Thymus (tissue), 11 donors: ENCODE measurements around the gene UBE2G1. TPM values are rescaled to one million over a fixed set of nuclear protein-coding genes. Genes with fewer than 3 reads are reported as not detected.

ENCODE experiments used
- DNase-seq, 9 donors: peaks; one replicate each; pipeline ENCODE4 v3.0.0-alpha.2; 2013; ENCODE audit warnings: low spot score in 9 of 9, low read depth in 6 of 9, missing footprints in 1 of 9
- H3K27ac ChIP-seq, 2 donors: one replicate each; pipeline ENCODE4 v1.5.1; 2013; ENCODE audit warnings: control low read depth in 1 of 2, low read depth in 1 of 2, low read length in 1 of 2, mild to moderate bottlenecking in 1 of 2, moderate library complexity in 1 of 2
- H3K27me3 ChIP-seq, 2 donors: one replicate each; pipeline ENCODE4 v1.5.1; 2013; ENCODE audit warnings: low read length in 1 of 2; ENCODE audit not compliant: control insufficient read depth in 2 of 2, insufficient read depth in 1 of 2
- H3K36me3 ChIP-seq, 2 donors: one replicate each; pipeline ENCODE4 v1.5.1; 2013; ENCODE audit warnings: low read length in 1 of 2, mild to moderate bottlenecking in 1 of 2, moderate library complexity in 1 of 2; ENCODE audit not compliant: control insufficient read depth in 2 of 2, insufficient read depth in 2 of 2
- H3K4me1 ChIP-seq, 2 donors: one replicate each; pipeline ENCODE4 v1.5.1; 2013; ENCODE audit warnings: low read length in 2 of 2; ENCODE audit not compliant: control insufficient read depth in 2 of 2, insufficient read depth in 2 of 2
- H3K4me3 ChIP-seq, 2 donors: one replicate each; pipeline ENCODE4 v1.5.1; 2013; ENCODE audit warnings: low read length in 2 of 2, control low read depth in 1 of 2, mild to moderate bottlenecking in 1 of 2
- H3K9me3 ChIP-seq, 2 donors: one replicate each; pipeline ENCODE4 v1.5.1; 2013; ENCODE audit warnings: low read length in 1 of 2, mild to moderate bottlenecking in 1 of 2; ENCODE audit not compliant: control insufficient read depth in 2 of 2, insufficient read depth in 1 of 2
- WGBS: extraction: QIAGEN DNeasy Blood & Tissue Kit; methylation state at CpG from one replicate; pipeline ENCODE4 v1.1.7; 2013; 5-methylcytosine and 5-hydroxymethylcytosine counted together
- polyA plus RNA-seq: library from polyadenylated mRNA; stranded (reverse); fragments of 200-250 nt; gene quantifications from one replicate; pipeline ENCODE4 v1.2.3, GENCODE V29; 2013
- total RNA-seq: library from RNA; stranded (reverse); fragments of 120-200 nt; gene quantifications from one replicate; pipeline ENCODE4 v1.2.4, GENCODE V29; 2013
- donor health status: healthy.

UBE2G1 gene
- total and polyA plus RNA-seq, 2 donors = 19.5 to 31.8 TPM

DNA sequence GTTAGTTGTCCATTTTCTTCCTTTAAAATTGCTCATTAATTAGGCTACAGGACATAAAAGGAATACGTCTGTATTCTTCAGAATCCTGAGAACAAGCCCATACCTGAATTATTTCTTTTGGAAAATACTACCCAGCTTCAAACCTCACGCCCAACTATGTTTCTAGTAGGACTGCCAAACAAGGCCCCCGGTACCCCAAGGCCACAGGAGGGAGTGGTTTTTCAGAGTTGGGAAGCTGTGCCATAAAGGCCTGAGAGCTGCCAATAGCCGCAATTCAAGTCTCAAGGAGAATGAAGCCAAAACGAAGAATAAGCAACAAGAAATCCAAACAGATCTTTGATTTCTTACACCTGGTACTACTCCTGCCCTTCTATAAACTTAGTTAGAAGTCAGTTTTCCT is 48.3 kb downstream of the UBE2G1 start:
- DNase-seq = no peak
- H3K4me3 ChIP-seq = no peak overlapping the region
- H3K9me3 ChIP-seq = no peaks in the 10 kb centered on the region
- H3K36me3 ChIP-seq = no peaks in the 10 kb centered on the region
- 92% methylated on average over 5 of the region's 5 CpGs for WGBS
- H3K27ac ChIP-seq = peak overlapping the region in 1 of 2 donors; percentile 19
- no peaks in the 10 kb centered on the region for H3K27me3 ChIP-seq
- H3K4me1 ChIP-seq = peaks cover 3 to 8% of the 10 kb centered on the region in 2 donors

DNA sequence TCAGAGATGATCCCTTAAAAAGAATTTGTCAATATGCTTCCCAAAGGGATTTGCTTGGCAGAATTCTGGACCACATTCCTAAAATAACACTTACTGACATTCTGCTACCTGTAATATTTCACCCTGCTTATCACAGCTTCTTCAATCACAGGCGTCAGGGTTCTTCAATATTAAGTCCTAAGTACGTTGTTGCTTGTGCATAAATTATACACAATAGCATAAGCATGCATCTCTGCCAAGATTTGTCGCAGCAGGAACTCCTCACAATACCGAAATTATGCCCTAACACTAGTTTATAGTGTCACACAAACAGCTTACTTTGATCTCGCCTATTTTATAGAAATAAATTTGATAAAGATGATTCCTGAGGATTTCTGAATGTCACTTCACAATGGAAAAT is 48.9 kb downstream of the UBE2G1 start:
- Histone ChIP-seq H3K4me1 (peaks cover 3 to 8% of the 10 kb centered on the region in 2 donors), H3K27me3 (no peaks in the 10 kb centered on the region), H3K9me3 (no peaks in the 10 kb centered on the region), H3K36me3 (no peaks in the 10 kb centered on the region), H3K27ac (no peak overlapping the region), H3K4me3 (no peak overlapping the region)
- 93% methylated on average over 5 of the region's 5 CpGs for WGBS
- DNase-seq = no peak

DNA sequence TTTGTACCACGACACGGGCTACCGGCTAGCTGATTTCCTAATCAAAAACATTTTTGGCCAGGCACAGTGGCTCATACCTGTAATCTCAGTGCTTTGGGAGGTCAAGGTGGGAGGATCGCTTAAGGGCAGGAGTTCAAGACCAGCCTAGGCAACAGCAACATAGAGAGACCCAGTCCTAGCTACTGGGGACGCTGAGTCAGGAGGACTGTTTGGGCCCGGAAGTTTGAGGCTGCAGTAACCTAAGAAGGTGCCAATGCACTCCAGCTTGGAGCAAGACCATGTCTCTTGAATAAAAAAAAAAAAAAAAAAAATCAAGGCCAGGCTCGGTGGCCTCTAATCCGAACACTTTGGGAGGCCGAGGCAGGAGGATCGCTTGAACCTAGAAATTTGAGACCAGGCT is 49.8 kb downstream of the UBE2G1 start:
- Histone ChIP-seq H3K9me3 (no peaks in the 10 kb centered on the region), H3K27ac (no peak overlapping the region), H3K27me3 (no peaks in the 10 kb centered on the region), H3K4me3 (no peak overlapping the region), H3K36me3 (no peaks in the 10 kb centered on the region), H3K4me1 (peaks cover 3 to 8% of the 10 kb centered on the region in 2 donors)
- WGBS = 97% methylated on average over 10 of the region's 10 CpGs
- no peak for DNase-seq

DNA sequence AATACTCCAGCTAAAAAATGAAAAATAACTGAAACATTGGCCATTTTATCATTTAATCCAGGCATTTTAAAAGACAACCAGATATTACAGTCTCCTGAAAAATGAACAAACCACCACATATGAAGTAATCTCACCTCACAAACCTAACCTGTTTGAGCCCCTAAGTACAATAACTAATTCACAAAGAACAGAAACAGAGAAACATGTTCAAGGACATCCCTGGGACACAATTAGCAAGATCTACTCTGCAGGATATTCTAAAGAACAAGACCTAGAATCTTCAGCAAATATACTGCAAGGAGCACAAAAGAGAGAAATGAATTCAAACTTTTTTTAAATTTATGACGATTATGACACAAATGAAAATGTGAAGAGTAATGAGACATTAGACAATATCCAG is 51.9 kb downstream of the UBE2G1 start:
- H3K9me3 ChIP-seq = no peaks in the 10 kb centered on the region
- peaks cover 3 to 8% of the 10 kb centered on the region in 2 donors for H3K4me1 ChIP-seq
- no peak overlapping the region for H3K27ac ChIP-seq
- DNase-seq = no peak
- H3K27me3 ChIP-seq = no peaks in the 10 kb centered on the region
- WGBS = 97% methylated on average over 1 of the region's 1 CpG
- no peak overlapping the region for H3K4me3 ChIP-seq
- no peaks in the 10 kb centered on the region for H3K36me3 ChIP-seq

DNA sequence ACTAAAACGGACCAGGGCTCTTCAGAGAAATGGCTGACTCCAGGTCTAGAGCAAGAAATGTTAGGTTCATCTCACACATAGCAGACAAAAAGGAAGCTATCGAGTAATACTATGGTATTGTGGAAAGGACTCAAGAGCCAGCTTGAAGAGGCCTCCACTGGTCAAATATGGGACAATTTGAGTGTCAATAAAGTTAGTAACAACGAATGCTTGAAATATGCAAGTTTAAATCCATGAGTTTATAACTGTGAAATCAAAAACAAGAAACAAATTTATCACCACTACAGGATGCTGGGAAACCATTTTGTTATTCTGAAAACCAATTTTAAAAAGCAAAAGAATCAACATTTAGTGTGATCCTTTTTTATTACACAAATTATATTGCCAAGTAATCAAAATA is 52.3 kb downstream of the UBE2G1 start:
- no peaks in the 10 kb centered on the region for H3K9me3 ChIP-seq
- peaks cover 3 to 5% of the 10 kb centered on the region in 2 donors for H3K4me1 ChIP-seq
- H3K36me3 ChIP-seq = no peaks in the 10 kb centered on the region
- DNase-seq = no peak
- WGBS = 98% methylated on average over 3 of the region's 3 CpGs
- no peak overlapping the region for H3K27ac ChIP-seq
- no peak overlapping the region for H3K4me3 ChIP-seq
- no peaks in the 10 kb centered on the region for H3K27me3 ChIP-seq

DNA sequence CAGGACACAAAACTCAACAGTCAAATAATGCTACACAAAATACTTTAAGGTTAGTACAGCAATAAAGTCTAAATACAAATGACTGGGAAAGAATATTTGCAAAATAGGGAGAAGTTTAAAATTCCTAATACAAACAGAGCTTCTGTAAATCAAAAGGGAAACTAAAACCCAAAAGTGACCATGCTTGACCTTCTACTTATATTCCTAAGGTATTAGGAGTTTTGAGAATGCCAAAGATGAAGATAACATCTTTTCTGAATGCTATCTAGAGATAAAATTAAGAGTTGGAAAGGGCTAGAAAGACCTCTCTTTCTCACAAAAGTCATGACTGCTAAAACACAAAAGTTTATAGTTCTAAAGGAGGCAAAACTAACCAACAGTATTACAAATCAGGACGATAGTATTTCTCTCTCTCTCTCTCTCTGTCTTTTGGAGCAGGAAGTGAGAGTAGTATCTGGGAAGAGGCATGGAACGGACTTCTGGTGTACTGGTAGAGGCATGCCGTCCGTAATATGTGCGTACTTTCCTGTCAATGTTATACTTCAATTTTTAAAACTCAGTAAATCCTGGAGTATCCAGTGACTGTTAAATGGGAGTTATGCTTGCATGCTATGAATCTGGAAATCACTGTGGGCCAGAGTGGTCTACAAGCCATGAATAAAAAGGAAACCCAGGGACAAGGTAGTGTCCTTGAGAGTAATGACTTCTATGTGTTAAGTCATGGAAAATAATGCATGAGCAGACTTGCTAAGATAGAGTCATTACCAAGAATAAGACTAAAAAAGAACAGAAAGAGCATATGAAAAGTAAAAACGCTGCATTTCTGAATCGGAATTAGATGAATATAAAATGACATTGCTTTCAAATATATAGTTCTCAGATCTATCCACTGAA is 53.0 kb downstream of the UBE2G1 start:
- H3K4me3 ChIP-seq = no peak overlapping the region
- no peak overlapping the region for H3K27ac ChIP-seq
- peaks cover 3 to 5% of the 10 kb centered on the region in 2 donors for H3K4me1 ChIP-seq
- H3K27me3 ChIP-seq = no peaks in the 10 kb centered on the region
- DNase-seq = no peak
- H3K9me3 ChIP-seq = no peaks in the 10 kb centered on the region
- 89% methylated on average over 7 of the region's 7 CpGs for WGBS
- no peaks in the 10 kb centered on the region for H3K36me3 ChIP-seq

DNA sequence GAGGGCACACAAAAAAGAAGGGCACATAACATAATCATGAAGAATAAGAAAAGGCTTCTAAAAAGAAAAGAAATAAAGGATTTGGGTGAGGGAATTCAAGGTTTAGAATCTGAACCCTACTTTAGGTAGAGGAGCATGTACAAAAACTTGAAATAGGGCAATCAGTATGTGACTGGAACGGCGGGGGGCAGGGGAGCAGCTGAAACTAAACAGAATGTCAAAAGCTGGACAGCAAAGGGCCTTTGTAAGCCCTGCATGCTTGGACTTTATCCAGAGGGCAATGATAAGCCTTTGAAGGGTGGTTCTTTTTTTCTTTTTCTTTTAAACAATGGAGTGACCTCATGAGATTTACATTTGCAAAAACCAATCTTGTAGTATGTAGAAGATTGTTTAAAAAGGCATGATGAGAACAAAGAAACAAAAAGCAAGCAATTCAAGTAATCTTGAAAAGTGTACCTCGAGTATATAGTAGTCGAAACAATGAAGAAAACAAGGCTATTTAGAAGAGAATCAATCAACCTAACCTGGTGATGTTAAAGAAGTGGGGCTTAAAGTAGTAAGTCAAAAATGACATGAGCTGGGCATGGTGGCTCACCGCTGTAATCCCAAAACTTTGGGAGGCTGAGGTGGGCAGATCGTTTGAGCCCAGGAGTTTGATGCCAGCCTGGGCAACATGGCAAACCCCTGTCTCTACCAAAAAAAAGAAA is 56.0 kb downstream of the UBE2G1 start:
- Histone ChIP-seq H3K9me3 (no peaks in the 10 kb centered on the region), H3K4me1 (no peaks in the 10 kb centered on the region), H3K4me3 (no peak overlapping the region), H3K27ac (no peak overlapping the region), H3K27me3 (no peaks in the 10 kb centered on the region), H3K36me3 (peaks cover 0 to 5% of the 10 kb centered on the region in 2 donors)
- WGBS = 97% methylated on average over 6 of the region's 6 CpGs
- DNase-seq = no peak

DNA sequence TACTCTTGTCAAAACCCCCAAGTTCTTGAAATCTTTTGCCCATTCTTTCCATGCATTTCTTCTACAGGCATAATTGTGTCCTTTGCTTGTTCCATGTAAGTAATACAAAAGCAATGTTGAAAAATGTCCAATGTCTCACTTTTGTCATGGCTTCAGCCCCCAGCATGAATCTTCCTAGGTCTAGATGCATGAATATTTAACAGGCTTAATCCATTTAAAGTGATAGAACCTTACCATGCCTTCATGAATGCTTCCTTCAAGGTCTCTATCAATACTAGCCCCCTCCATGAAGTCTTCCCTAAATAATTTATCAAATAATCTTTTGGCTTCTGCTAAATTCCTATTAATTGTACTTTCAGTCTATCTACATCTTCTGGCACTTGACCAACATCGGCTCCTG is 56.6 kb downstream of the UBE2G1 start:
- no peaks in the 10 kb centered on the region for H3K9me3 ChIP-seq
- 96% methylated on average over 1 of the region's 1 CpG for WGBS
- H3K4me3 ChIP-seq = no peak overlapping the region
- H3K4me1 ChIP-seq = no peaks in the 10 kb centered on the region
- no peaks in the 10 kb centered on the region for H3K27me3 ChIP-seq
- no peak overlapping the region for H3K27ac ChIP-seq
- H3K36me3 ChIP-seq = peaks cover 0 to 9% of the 10 kb centered on the region in 2 donors
- DNase-seq = no peak

DNA sequence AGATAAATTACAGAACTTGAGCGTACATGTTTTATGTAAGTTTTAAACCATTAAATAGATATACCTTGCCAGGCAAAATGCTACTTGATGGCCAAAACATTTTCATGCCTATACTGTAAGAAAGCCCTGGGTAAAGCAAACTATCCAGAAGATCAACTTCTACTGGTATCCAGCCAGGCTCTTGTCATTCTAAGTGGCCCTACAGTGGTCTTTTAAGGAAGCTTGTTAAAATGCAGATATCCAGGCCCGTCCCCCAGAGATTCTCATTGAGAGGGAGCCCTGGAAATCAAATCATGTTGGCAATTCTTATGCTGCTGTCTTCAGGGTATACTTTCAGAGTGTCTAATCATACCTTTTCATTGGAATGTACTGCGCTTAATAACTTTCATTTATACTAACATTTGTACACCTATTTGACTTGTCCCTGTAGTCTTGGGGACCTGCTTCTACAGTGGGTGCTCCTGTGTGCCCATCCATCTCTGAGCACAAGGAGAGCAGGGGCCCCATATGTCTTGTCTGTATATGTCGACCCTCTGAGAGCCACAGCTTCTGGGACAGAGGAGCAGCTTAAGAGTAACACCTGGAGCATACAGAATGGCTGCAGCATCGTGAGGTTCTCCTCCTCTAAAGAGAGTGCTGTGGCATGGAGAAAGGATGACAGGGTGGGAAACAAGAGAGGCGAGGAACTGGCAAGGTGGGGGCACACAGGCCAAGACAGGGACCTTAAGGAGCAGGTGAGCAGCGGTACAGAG is 59.1 kb downstream of the UBE2G1 start:
- Histone ChIP-seq H3K36me3 (peaks cover 0 to 9% of the 10 kb centered on the region in 2 donors), H3K27me3 (no peaks in the 10 kb centered on the region), H3K4me3 (no peak overlapping the region), H3K27ac (no peak overlapping the region), H3K4me1 (no peaks in the 10 kb centered on the region), H3K9me3 (no peaks in the 10 kb centered on the region)
- no peak for DNase-seq
- over 99% methylated on average over 7 of the region's 7 CpGs for WGBS
